Stimulated activated CD4-positive, alpha-beta T cell treated with anti-CD3 and anti-CD28 coated beads, Interleukin-15, amount 100 ng/mL, for 24 hours (primary cell): Measurements from ENCODE around the gene SRCIN1.

Experiments
- DNase-seq: peaks from one replicate; pipeline ENCODE4 v3.0.0-alpha.2; 2020

The SRCIN1 gene

GRCh38 chr17:38560503-38561318 lies 45.0 kb downstream of the SRCIN1 start:
- DNase-seq: no peak

DNA sequence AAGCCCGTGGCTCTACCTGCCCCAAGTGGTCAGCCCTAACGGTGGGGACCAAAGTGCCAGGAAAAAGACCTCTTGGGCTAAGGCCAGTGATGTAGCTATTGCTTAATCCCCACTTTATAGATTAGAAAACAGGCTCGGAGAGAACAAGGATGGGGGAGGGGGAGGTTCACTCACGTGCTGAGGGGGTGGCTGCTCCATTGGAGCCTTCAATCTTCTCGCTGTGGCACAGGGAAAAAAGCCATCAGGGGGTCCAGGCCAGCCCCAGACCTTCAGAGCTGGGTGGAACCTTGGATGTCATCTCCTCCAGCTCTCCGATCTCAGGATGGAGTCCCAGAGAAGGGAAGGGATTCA lies 45.9 kb downstream of the SRCIN1 start:
- no peak for DNase-seq

DNA sequence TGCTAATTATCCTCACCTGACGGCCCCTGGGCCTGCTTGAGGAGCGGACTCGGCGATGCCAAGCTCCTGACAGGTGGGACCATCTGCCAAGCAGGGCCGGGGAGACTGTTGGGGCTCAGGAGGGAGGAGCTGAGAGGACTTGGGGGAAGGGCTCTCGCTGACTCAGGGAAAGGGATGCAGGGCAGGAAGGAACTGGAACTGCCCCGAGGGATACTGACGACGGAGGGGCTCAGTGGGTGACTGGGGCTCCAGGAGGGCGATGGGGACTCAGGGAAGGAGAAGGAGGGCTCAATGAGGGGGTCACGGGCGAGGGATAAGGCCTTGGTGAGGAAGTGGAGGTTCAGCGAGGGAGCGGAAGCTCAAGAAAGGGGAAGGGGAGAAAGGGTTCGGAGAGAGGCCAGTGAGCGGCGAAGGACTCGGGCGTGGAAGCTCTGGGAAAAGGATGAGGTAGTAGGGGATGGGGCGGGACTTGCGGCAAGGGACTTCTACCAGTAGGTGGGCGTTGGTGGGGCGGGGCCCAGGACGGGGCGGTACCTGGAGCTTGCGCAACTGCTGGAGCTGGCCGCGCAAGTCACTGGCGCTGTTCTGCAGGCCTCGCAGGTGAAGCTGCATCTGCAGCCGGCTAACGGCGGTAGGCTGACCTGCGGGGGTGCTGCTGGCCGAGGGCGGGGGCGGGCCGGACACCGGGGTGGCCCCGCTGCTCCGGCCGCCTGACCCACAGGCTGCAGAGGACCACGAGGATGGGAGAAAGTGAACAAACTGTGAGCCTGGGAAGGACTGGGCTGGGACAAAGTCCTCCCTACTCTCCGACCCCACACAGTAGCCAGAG lies 46.5 kb downstream of the SRCIN1 start:
- peak; percentile 96 for DNase-seq

DNA sequence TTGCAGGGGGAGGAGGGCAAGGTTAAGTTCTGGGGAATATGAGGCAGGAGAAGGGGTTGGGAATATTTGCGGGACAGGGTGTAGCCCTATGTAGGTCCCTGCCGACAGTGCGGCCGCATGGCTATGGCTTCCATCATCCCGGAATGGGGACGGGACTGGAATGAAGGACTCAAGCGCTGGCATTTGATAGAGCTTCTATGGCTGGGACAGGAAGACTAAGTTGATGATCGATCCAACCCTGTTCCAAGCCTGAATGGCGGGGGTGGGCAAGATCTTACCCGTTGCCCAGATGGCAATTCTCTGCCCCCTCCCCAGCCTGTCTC lies 47.1 kb downstream of the SRCIN1 start:
- no peak for DNase-seq

DNA sequence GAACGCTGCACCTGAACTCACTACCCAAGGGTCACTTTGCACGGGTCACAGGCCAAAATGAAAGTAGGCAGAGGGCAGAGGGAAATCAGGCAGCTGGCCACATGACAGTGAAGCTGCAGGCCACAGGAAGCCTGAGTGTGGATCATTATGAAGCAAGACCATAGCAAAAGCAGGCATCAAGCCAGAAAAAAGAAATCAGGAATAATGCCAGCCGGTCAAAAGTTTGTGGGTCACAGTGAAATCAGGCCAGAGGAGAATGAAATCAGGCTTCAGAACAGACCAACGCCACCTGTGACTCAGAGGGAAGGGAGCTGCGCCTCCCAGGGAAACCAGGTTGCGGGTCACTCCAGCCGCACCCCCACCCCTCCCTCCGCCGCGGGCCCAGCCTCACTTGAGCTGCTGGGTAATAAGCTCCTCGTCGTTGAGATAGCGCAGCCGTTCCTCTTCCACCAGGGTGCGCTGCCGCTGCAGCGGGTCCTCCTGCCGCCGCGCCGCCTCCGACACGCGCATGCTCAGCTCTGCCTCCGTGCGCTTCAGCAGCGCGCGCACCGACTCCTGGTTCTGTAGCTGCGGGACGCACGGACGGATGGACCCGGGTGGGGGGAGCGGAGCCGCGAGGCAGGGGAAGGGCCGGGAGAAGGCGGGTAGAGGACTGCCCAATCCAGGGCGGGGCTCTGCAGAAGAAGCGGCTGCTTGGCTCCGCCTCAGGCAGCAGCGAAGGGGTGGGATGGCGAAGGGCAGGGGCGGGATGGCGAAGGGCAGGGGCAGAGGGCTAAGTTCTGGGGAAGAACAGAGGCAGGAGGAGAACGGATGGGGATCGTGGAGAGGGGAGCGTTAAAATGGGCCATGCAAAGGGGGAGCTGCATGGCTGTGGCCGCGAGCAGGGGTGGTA lies 47.7 kb downstream of the SRCIN1 start:
- peak; percentile 95 for DNase-seq

DNA sequence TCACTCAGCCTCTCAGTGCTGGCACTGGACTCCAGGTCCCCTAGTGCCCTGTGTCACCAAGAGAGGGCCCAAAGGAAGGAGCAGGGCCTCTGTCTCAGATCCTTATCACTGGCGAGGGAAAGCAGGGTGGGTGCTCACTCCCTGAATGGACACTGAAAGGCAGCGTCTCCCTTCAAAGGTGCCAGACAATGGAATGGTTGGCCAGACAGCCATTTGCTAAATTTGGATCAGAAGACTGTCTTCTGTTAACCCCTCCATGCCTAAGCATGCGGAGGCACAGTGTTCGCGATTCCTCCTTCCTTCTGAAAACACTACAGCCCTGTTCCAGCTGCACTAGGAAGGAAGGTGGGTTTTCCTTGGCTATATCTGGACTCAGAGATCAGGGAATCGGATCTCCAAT lies 48.4 kb downstream of the SRCIN1 start:
- no peak for DNase-seq

DNA sequence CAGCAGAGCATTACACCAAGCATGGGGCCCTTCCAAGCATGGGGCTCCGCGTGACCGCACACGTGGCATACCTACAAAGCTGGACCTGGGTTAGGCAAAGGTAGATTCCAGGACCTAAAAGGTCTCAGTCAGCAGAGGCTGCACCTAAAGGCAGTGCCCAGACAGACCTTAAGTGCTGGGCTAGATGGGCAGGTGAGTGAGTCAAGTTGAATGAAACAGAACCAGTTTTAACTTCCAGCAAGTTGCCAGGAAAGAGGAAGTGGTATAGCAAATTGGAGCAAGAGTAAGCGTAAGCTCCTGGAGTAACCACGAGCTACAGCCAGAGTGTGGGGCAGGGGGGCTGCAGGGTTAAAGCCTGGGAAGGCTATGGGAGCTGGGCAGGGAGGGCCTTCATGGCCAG lies 49.5 kb downstream of the SRCIN1 start:
- no peak for DNase-seq

DNA sequence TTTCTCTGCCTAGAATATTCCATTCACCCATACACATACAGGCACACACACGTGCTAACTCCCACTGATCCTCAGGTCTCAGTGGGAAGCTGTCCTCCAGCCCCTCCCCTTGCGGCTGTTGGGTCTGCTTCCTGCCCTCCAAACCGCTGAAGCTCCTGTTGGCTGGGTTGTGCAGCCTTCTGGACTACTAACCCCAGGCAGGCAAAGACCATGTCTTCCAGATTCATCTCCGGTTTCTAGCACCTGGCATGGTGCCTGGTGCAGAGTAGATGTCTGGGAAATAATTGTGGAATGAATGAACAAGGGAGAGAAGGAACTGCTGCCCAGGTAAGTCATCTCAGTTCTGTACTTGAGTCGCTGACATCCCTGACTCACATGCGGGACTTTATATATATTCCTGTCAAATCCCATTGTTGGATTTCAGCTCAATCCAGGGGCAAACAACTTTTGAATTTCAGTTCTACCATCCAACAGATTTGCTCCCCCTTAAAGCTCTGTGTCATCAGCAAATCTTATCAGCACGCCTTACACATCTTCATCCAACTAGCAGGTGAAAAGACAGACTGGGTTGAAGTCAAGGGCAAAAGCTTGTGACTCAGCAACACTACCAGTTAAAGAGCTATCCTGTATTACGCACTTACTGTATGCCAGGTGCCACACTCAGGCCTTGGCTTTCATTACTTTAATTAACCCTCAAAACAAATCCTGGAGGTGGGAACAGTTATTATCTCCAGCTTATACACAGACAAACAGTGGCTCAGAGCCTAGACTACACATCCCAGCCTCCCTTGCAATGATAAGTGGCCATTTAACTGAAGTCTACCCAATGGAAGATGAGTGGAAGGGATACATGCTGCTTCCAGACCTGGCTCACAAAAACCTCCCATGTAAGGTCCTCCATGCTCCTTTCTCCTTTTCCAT lies 51.1 kb downstream of the SRCIN1 start:
- DNase-seq: no peak

DNA sequence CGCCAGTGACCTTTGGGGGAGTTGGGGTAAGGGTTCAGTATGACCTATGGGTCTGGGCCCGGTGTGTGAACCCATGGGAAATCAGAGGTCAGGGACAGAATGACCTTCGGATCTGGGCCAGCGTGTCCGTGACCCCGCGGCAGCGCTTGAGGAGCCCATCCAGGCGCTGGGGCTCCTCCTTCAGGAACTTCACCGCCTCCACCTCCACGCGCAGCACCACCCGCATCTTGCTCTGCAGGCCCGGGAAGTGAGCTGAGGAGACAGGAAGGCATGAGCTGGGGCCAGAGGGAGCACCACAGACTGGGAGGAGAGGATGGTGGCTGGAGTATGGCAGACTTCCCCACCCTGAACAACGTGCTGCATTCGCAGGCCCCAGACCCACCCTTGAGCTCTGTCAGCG lies 53.4 kb downstream of the SRCIN1 start:
- no peak for DNase-seq

DNA sequence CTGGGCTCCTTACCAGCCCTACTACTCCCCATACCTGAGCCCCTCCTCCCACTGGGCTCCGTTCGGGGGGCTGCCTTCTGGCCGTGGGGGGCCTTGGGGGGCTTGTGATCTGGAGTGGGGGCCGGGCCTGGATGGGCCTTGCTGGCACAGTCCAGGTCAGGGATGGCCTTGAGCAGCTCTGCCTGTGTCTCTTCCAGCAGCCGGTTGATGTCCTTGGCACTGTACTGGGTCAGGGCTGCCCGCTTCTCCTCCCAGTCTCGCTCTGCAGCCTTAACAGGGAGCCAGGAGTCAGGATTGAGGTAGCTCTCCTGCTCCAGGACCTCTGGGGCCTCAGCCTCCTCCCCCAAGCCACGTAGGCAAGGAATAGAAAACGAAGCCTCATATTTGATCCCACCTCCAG lies 54.6 kb downstream of the SRCIN1 start:
- no peak for DNase-seq

- no peak for DNase-seq
These were observed 55.1 kb downstream of the SRCIN1 start for GRCh38 chr17:38550661-38551060.

- no peak for DNase-seq
These were observed 56.5 kb downstream of the SRCIN1 start for GRCh38 chr17:38549285-38549684.

DNA sequence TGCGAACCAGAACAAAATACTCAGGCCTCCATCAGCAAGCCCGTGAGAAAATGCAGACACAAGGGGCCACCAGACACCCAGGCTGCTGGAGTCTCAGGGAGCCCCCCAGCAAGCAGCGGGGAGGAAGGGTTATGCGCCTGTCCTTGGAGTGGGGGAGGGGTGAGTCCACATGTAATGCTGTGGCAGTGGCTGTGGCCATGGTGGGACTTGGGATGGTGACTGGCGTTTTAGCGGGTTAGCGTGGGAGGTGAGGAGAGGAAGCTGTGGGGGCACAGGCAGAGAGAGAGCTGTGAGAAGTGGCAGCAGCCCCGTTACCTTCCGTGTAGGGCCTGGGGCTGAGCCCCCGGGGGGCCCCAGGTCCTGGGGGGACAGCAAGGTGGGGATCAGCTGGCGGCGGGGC lies 58.3 kb downstream of the SRCIN1 start:
- no peak for DNase-seq

DNA sequence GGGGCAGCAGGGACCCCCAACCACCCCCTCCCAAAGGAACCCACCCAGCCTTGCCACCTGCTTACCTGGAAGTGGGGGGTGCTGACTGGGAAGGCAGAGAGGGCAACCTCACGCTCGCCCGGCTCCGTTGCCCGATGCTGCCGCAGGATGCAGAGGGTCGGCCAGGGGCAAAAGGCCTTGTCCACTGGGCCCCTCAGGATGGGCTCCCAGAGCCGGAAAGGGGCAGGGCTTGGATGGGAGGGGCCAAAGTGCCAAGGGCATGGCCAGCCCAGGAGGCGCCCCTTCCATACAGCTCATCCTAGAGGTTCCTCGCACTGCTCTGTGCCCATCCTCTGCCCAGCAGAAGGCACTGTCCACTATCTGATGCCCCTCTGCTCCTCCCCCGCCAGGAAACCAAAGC lies 59.4 kb downstream of the SRCIN1 start:
- DNase-seq: no peak

- no peak for DNase-seq
These were observed 60.1 kb downstream of the SRCIN1 start for GRCh38 chr17:38545531-38546225.

- no peak for DNase-seq
These were observed 60.9 kb downstream of the SRCIN1 start for GRCh38 chr17:38544839-38545209.

- DNase-seq: no peak
These were observed 61.4 kb downstream of the SRCIN1 start for GRCh38 chr17:38544175-38544838.

DNA sequence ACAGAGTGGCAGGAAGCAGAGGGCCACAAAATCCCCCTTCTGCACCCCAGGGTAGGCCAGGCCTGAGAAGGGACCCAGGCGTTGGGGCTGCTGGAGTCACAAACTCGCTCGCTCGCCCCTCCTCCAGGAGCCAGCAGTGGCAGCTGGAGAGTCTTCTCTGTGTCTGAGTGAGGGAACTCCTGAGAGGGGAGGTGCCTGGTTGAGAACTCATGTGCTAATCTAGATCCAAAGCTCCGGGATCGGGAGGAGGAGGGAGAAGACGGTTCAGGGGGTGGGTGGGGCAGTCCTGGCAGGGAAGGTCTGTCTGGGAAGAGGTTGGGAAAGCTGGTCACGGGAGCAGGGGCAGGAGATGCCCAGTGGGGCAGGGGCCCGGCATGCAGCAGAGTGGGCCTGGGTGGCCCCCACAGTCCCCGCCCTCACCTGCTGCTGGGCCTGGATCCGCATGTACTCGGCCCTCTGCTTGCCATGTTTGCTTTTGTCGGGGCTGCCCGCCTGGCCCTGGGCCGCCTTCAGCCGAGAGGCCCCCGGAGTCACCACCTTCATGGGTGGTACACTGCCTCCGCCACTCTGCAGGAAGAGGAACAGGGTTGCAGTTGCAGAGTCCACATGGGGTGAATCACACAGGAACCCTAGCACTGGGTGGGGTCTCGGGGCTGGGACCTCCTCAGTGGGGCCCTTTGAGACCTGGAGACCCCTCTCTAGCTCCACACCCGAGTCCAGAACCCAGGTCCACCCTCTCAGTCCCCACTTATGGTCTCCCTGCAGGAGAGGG lies 62.2 kb downstream of the SRCIN1 start:
- no peak for DNase-seq

GRCh38 chr17:38542286-38542685 lies 63.5 kb downstream of the SRCIN1 start:
- DNase-seq: no peak

GRCh38 chr17:38541281-38541680 lies 64.5 kb downstream of the SRCIN1 start:
- DNase-seq: no peak
